K562 (cell line): ENCODE results near the gene HSPA1L. TPM values are rescaled to one million over a fixed set of nuclear protein-coding genes. Genes with fewer than 3 reads are reported as not detected.

Experiments used
- ARID2 ChIP-seq: fragments of 450-650 bp; IDR thresholded peaks from 2 replicates; pipeline ENCODE4 v1.6.1; 2017; ENCODE audit warnings: antibody characterized with exemption, mild to moderate bottlenecking
- BRD4 ChIP-seq: fragments of 200-600 bp; sonication (generic); IDR thresholded peaks from 2 replicates; pipeline ENCODE4 v1.6.1; 2017; ENCODE audit warnings: inconsistent platforms
- CHD1 ChIP-seq: fragments of 200-600 bp; sonication (generic); IDR thresholded peaks from one replicate; pipeline ENCODE4 v1.6.1; 2012; ENCODE audit warnings: mild to moderate bottlenecking, moderate library complexity, low read length, inconsistent platforms
- ETV1 ChIP-seq: fragments of 450-650 bp; conservative IDR thresholded peaks from 2 replicates; pipeline ENCODE4 v1.6.1; 2016; ENCODE audit warnings: missing genetic modification characterization, control low read depth, low read depth, missing compliant biosample characterization
- EZH2 ChIP-seq: IDR thresholded peaks from 2 replicates; pipeline ENCODE4 v1.6.1; 2012; ENCODE audit warnings: low read depth, mild to moderate bottlenecking, inconsistent platforms, low read length, borderline replicate concordance
- GABPB2 ChIP-seq: fragments of 250-450 bp; sonication (Bioruptor Pico); conservative IDR thresholded peaks from 2 replicates; pipeline ENCODE4 v1.5.1; 2021; ENCODE audit warnings: mild to moderate bottlenecking
- KLF13 ChIP-seq: fragments of 450-650 bp; IDR thresholded peaks from 2 replicates; pipeline ENCODE4 v1.6.1; 2016; ENCODE audit warnings: missing genetic modification characterization, low read depth, mild to moderate bottlenecking, missing compliant biosample characterization, moderate library complexity, borderline replicate concordance
- NBN ChIP-seq: fragments of 450-650 bp; IDR thresholded peaks from 2 replicates; pipeline ENCODE4 v1.6.1; 2016; ENCODE audit warnings: low read depth, mild to moderate bottlenecking
- NCOA1 ChIP-seq: fragments of 450-650 bp; IDR thresholded peaks from 2 replicates; pipeline ENCODE4 v1.6.1; 2016; ENCODE audit warnings: low read depth
- PHB ChIP-seq: fragments of 250-450 bp; sonication (Bioruptor Pico); IDR thresholded peaks from 2 replicates; pipeline ENCODE4 v1.5.0; 2021
- PHTF2 ChIP-seq: fragments of 250-450 bp; sonication (Bioruptor Pico); IDR thresholded peaks from 2 replicates; pipeline ENCODE4 v1.5.0; 2021; ENCODE audit warnings: mild to moderate bottlenecking
- TCFL5 ChIP-seq: fragments of 250-450 bp; sonication (Bioruptor Pico); conservative IDR thresholded peaks from 2 replicates; pipeline ENCODE4 v1.6.1; 2021; ENCODE audit warnings: mild to moderate bottlenecking, moderate library complexity, matching md5 sums
- TRIM24 ChIP-seq, 2 experiments: fragments of 450-650 bp; IDR thresholded peaks; 2 replicates each; pipeline ENCODE4 v1.6.1; 2016
- ZBTB7A ChIP-seq: IDR thresholded peaks from 2 replicates; pipeline ENCODE4 v1.6.1; 2011; ENCODE audit warnings: low read depth, mild to moderate bottlenecking, low read length, moderate library complexity, borderline replicate concordance; ENCODE audit not compliant: control insufficient read depth
- ZNF184 ChIP-seq: sonication (generic); formaldehyde crosslinking; IDR thresholded peaks from 2 replicates; pipeline ENCODE4 v1.5.0; 2020; ENCODE audit warnings: missing genetic modification reagents
- ZNF583 ChIP-seq: fragments of 250-450 bp; sonication (Bioruptor Pico); IDR thresholded peaks from 2 replicates; pipeline ENCODE4 v1.4.0; 2020
- polyA plus RNA-seq, 8 experiments: library from polyadenylated mRNA; depleted of rRNA in 4 of 8; stranded (reverse) in 5 of 8; unstranded in 3 of 8; fragments of >200 nt; fragmentation: Nextera tagmentation in 2 of 8; fragmentation: Illumina TruSeq in 1 of 8; extraction: Ambion mirVana in 2 of 8; extraction: Trizol in 1 of 8; gene quantifications; 2 replicates each; pipeline versions ENCODE4 v1.2.1 to v1.2.3, GENCODE V29; 2011 to 2014; ENCODE audit warnings: inconsistent platforms in 1 of 8, missing spikeins in 1 of 8
- total RNA-seq, 7 experiments: library from RNA; depleted of rRNA in 6 of 7; stranded (reverse); fragments of >200 nt in 6 of 7; fragmentation: Illumina TruSeq in 2 of 7; extraction: Trizol in 2 of 7; gene quantifications; 2 replicates each; pipeline versions ENCODE4 v1.2.1 to v1.2.3, GENCODE V29; 2011 to 2021; ENCODE audit warnings: low replicate concordance in 1 of 7
- TF ChIP-seq, protein P1 (sequence below): fragments of 250-450 bp; sonication (Bioruptor Pico); IDR thresholded peaks from 2 replicates; pipeline ENCODE4 v1.5.0; 2021
- TF ChIP-seq, protein P2 (sequence below): fragments of 250-450 bp; sonication (Bioruptor Pico); IDR thresholded peaks from 2 replicates; pipeline ENCODE4 v1.5.0; 2021; ENCODE audit warnings: mild to moderate bottlenecking, moderate library complexity
- TF ChIP-seq, protein P3 (sequence below): fragments of 450-650 bp; conservative IDR thresholded peaks from 2 replicates; pipeline ENCODE4 v1.6.1; 2016; ENCODE audit warnings: missing genetic modification characterization, low read depth, mild to moderate bottlenecking, control low read depth, missing compliant biosample characterization
- TF ChIP-seq, protein P4 (sequence below): sonication (generic); formaldehyde crosslinking; IDR thresholded peaks from 2 replicates; pipeline ENCODE4 v1.8.0; 2023; ENCODE audit warnings: mild to moderate bottlenecking, missing genetic modification reagents

The HSPA1L gene
- total and polyA plus RNA-seq, 9 of the 15 experiments (the other 6 are each of a cell fraction or from before 2014, with no cell fraction given), result 0.14 to 2.1 (median 1.3) TPM

DNA sequence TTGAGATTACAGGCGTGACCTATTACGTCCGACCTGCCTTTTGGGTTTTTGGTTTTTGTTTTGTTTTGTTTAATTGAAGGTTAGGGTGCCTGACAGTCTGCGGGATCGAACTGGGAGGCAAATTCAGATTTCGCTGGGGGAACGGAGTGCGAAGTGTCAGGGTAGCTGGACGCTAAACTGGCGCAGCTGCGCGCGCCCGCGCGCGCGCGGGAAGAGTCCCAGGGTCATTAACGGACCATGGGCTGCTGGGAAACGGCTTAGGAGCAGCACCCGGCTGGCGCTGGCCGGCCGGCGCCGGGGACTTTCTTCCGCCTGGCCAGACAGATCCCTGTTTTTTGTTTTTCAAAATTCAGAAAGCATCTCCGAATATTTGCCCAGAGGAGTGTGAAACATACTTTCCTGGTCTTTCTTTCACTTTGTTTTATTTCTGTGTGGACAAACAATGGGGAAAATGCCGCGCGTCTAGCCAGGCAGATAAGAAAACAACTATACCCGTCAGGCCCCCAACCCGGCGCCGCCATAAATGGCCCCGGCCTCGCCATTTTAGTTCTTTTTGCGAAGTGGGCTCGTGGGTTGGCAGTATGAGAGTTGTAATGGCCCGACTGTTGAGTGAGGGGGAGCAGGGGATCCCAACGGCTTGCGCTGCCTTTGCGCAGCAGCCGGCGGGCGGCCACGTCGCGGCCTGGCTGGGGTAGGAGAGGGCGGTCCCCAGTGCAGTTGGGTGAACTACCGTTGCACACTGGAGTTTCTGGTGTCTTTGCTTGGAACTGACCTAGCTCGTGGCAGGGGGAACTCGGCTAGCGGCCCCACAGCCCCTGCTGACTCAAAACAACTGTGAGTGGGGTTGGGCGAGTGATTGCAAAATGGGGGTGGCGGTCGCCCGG is 19.5 kb upstream of the HSPA1L start (continued):
- TF ChIP-seq PHB (CRISPR knock-in tag) (peak; percentile 79), NCOA1 (no peak; the same call in none of the 2 replicates), NBN (peak; percentile 99), ZBTB7A (peak; percentile 58; the same call in 1 of the 2 replicates), ZNF184 (CRISPR knock-in tag) (no peak), ETV1 (peak; percentile 81), EZH2 (no peak), BRD4 (peak; percentile 89; the same call in 1 of the 2 replicates), KLF13 (peak; percentile 47; the same call in 1 of the 2 replicates), ARID2 (peak; percentile 65), PHTF2 (CRISPR knock-in tag) (peak; percentile 50; the same call in 1 of the 2 replicates), CHD1 (peak; percentile 99), TCFL5 (CRISPR knock-in tag) (no peak), TRIM24 (IDR thresholded peaks at IDR 0.05) (peak; percentile 83 to 91), GABPB2 (CRISPR knock-in tag) (peak; percentile 86), ZNF583 (peak; percentile 93)
- TF ChIP-seq, protein P1, sequence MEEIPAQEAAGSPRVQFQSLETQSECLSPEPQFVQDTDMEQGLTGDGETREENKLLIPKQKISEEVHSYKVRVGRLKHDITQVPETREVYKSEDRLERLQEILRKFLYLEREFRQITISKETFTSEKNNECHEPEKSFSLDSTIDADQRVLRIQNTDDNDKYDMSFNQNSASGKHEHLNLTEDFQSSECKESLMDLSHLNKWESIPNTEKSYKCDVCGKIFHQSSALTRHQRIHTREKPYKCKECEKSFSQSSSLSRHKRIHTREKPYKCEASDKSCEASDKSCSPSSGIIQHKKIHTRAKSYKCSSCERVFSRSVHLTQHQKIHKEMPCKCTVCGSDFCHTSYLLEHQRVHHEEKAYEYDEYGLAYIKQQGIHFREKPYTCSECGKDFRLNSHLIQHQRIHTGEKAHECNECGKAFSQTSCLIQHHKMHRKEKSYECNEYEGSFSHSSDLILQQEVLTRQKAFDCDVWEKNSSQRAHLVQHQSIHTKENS (CRISPR knock-in tag), result 0 out of 2 replicates have a peak, but pooled peaks have one; percentile 31
- TF ChIP-seq, protein P2, sequence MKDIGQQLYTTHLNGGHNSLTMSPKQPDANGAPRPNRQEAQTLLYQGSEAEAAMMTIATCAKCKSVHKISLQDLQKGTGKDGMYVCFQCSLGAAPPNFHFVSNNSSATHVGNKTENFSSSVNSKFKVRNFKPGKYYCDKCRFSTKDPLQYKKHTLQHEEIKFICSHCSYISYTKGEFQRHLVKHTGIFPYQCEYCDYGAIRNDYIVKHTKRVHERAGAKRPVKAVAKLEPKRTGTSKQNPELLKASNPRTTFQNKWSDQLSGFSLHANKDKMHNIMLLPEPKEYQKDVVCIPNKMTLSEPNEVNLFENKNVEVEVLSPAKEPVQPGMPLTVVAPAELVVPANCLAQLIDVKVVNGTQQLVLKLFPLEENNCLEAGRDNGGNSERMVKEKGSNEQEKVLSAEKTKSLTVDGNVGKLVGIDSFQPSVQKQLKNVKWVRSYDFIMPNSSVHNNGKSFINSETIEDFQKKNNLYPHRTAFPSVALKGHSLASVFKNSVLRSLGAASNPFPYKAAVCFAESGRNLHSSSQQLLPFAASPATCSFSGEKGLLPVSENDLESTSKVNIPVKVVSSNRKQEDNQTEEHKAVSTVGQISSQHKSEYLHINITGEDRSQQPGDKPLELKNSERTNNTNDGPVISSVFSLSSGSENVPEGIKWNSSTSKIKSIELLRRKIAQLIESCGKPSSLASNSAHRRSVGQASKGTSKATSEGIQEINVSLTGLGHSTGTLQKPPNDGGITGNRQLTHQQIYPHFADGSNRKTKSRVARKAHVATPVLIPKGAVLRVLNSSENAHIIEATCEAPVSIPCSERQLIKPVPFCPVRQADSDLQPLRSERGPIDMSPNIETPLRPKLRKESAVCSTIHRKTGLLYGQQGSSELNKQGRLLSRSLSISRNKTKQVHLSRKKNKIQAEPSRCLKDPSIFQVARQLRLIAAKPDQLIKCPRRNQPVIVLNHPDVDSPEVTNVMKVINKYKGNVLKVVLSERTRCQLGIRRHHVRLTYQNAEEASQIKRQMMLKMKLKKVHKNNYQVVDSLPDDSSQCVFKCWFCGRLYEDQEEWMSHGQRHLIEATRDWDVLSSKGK (CRISPR knock-in tag), result 0 out of 2 replicates have a peak, but pooled peaks have one; percentile 62
- TF ChIP-seq, protein P3, sequence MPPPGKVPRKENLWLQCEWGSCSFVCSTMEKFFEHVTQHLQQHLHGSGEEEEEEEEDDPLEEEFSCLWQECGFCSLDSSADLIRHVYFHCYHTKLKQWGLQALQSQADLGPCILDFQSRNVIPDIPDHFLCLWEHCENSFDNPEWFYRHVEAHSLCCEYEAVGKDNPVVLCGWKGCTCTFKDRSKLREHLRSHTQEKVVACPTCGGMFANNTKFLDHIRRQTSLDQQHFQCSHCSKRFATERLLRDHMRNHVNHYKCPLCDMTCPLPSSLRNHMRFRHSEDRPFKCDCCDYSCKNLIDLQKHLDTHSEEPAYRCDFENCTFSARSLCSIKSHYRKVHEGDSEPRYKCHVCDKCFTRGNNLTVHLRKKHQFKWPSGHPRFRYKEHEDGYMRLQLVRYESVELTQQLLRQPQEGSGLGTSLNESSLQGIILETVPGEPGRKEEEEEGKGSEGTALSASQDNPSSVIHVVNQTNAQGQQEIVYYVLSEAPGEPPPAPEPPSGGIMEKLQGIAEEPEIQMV (tag), result peak; percentile 57
- TF ChIP-seq, protein P4, sequence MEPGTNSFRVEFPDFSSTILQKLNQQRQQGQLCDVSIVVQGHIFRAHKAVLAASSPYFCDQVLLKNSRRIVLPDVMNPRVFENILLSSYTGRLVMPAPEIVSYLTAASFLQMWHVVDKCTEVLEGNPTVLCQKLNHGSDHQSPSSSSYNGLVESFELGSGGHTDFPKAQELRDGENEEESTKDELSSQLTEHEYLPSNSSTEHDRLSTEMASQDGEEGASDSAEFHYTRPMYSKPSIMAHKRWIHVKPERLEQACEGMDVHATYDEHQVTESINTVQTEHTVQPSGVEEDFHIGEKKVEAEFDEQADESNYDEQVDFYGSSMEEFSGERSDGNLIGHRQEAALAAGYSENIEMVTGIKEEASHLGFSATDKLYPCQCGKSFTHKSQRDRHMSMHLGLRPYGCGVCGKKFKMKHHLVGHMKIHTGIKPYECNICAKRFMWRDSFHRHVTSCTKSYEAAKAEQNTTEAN (CRISPR knock-in tag), result 0 out of 2 replicates have a peak, but pooled peaks have one; percentile 12
